Measurements from ENCODE around the gene RFTN2. TPM values are rescaled to one million over a fixed set of nuclear protein-coding genes. Genes with fewer than 3 reads are reported as not detected.

RFTN2 gene
- polyA plus RNA-seq, 1 of the 3 experiments (the other 2 are of a cell fraction) = 0.05 TPM

DNA sequence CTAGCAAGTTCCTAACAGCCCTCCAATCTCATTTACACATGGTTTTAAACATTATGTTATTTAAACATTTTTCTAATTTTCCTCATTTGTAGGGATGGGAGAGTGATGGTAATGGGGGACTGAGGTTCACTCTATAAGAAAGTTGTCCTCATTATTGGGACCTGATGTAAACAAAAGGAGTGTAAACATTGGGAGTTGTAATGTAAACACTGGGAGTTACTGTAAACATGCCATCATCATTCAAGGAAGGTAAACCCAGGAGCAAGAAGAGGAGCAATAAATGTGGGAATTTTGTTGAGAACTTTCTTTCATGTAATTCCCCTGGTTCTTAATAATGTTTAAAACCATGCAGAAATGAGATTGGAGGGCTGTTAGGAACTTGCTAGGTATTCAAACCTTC lies 17.8 kb downstream of the RFTN2 start:
- Histone ChIP-seq H3K9me3 (no peaks in the 10 kb centered on the region), H2AFZ (ENCODE audit: low read depth) (no peak overlapping the region), H3K4me3 (ENCODE audit: low read depth in 2 of 2, low read length in 1 of 2) (no peak overlapping the region), H3F3A (replicated peaks; ENCODE audit: insufficient read depth) (no peaks in the 10 kb centered on the region), H3K4me1 (ENCODE audit: control insufficient read depth in 1 of 2, insufficient read depth in 2 of 2, low read depth in 1 of 2, low read length in 1 of 2) (no peaks in the 10 kb centered on the region), H3K4me2 (no peak overlapping the region), H3K27me3 (ENCODE audit: insufficient read depth) (no peaks in the 10 kb centered on the region), H3K9ac (no peak overlapping the region), H3K9me2 (no peaks in the 10 kb centered on the region), H3K36me3 (replicated peaks in 1 of 2; ENCODE audit: control insufficient read depth in 1 of 2, insufficient read depth in 2 of 2, low read length in 1 of 2) (no peaks in the 10 kb centered on the region), H3K79me2 (ENCODE audit: insufficient read depth) (no peaks in the 10 kb centered on the region), H4K20me1 (ENCODE audit: insufficient read depth) (no peaks in the 10 kb centered on the region), H3K27ac (ENCODE audit: low read depth in 2 of 2, low read length in 1 of 2) (no peak overlapping the region)
- TF ChIP-seq CTCF (IDR thresholded peaks at IDR 0.05) = no peak
- TF ChIP-seq TAF1 (IDR thresholded peaks at IDR 0.05; ENCODE audit: borderline replicate concordance, low read depth, low read length) = no peak
- no peak for TF ChIP-seq NRF1 (IDR thresholded peaks at IDR 0.05; ENCODE audit: low read depth, low read length)
- TF ChIP-seq CHD2 (IDR thresholded peaks at IDR 0.05; ENCODE audit: low read length, partially characterized antibody) = no peak
- TF ChIP-seq SIN3A (IDR thresholded peaks at IDR 0.05; ENCODE audit: borderline replicate concordance, low read depth, low read length) = no peak
- TF ChIP-seq, protein P1, sequence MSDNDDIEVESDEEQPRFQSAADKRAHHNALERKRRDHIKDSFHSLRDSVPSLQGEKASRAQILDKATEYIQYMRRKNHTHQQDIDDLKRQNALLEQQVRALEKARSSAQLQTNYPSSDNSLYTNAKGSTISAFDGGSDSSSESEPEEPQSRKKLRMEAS (IDR thresholded peaks at IDR 0.05; ENCODE audit: low read depth) = no peak
- TF ChIP-seq, protein P2, sequence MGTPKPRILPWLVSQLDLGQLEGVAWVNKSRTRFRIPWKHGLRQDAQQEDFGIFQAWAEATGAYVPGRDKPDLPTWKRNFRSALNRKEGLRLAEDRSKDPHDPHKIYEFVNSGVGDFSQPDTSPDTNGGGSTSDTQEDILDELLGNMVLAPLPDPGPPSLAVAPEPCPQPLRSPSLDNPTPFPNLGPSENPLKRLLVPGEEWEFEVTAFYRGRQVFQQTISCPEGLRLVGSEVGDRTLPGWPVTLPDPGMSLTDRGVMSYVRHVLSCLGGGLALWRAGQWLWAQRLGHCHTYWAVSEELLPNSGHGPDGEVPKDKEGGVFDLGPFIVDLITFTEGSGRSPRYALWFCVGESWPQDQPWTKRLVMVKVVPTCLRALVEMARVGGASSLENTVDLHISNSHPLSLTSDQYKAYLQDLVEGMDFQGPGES (IDR thresholded peaks at IDR 0.05; ENCODE audit: low read depth, low read length) = no peak
- DNase-seq = no peak
- ChIA-PET POLR2A (no interaction called here), CTCF (no interaction called here)

DNA sequence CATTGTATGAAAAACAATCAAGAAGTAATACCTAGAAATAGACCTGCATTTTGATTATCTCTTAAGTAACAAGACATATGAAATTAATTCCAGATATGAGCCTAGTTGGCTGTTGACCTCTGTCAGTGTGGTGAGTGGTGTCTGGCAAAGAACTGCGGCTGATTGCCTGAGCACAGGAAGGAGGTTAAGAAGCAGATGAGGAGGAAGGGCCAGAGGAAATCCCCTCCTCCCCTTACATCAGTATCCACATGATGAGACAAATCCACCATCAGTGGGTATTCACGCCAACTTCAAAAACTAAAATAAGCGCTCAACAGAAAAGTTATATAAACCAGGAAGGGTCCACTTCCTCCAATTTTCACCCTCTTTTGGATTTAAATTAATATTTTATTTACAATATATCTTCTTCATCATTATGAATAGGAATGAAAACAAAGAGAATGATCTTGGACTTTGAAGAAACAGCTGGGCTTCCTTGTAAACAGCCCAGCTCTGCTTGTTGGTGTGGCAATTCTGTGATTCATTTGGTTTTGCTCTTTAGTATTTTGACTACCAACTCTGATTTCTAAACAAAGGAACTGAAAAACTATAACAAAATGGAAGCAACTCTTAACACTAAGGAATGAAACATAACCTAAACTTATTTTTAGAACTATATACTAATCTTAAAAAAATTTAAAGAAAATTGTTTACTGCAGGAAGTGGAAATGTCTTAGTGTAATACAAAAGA lies 27.3 kb downstream of the RFTN2 start:
- H3K27ac ChIP-seq (ENCODE audit: low read depth in 2 of 2, low read length in 1 of 2) = no peak overlapping the region
- H3K4me3 ChIP-seq (ENCODE audit: low read depth in 2 of 2, low read length in 1 of 2) = no peak overlapping the region
- DNase-seq = no peak
- no peaks in the 10 kb centered on the region for H3F3A ChIP-seq (replicated peaks; ENCODE audit: insufficient read depth)
- H4K20me1 ChIP-seq (ENCODE audit: insufficient read depth) = no peaks in the 10 kb centered on the region
- no peaks in the 10 kb centered on the region for H3K36me3 ChIP-seq (replicated peaks in 1 of 2; ENCODE audit: control insufficient read depth in 1 of 2, insufficient read depth in 2 of 2, low read length in 1 of 2)
- H3K9me3 ChIP-seq = no peaks in the 10 kb centered on the region
- 90% methylated on average over 3 of the region's 3 CpGs for WGBS (ENCODE audit: low lambda C conversion rate)
- H3K4me2 ChIP-seq = no peak overlapping the region
- H3K9me2 ChIP-seq = no peaks in the 10 kb centered on the region
- ChIA-PET POLR2A (interaction anchor here (0.6 kb wide), 1 partner anchor 13 kb away, joined by 3 read pairs; no protein-coding TSS in a partner anchor), CTCF (no interaction called here)
- no peak overlapping the region for H3K9ac ChIP-seq
- H2AFZ ChIP-seq (ENCODE audit: low read depth) = no peak overlapping the region
- no peaks in the 10 kb centered on the region for H3K27me3 ChIP-seq (ENCODE audit: insufficient read depth)
- no peaks in the 10 kb centered on the region for H3K79me2 ChIP-seq (ENCODE audit: insufficient read depth)
- peaks cover 0 to 3% of the 10 kb centered on the region in 2 experiments; a peak in 2 of 4 replicates for H3K4me1 ChIP-seq (ENCODE audit: control insufficient read depth in 1 of 2, insufficient read depth in 2 of 2, low read depth in 1 of 2, low read length in 1 of 2)
- no peak for TF ChIP-seq CHD2 (IDR thresholded peaks at IDR 0.05; ENCODE audit: low read length, partially characterized antibody)
- TF ChIP-seq SIN3A (IDR thresholded peaks at IDR 0.05; ENCODE audit: borderline replicate concordance, low read depth, low read length) = no peak
- TF ChIP-seq MXI1 (IDR thresholded peaks at IDR 0.05; ENCODE audit: low read depth, low read length) = no peak
- no peak for TF ChIP-seq POLR2AphosphoS5 (IDR thresholded peaks at IDR 0.05; ENCODE audit: low read depth, low read length)
- no peak for TF ChIP-seq NRF1 (IDR thresholded peaks at IDR 0.05; ENCODE audit: low read depth, low read length)
- no peak for TF ChIP-seq RCOR1 (IDR thresholded peaks at IDR 0.05; ENCODE audit: low read length)
- no peak for TF ChIP-seq GATA2 (CRISPR knock-in tag; IDR thresholded peaks at IDR 0.05)
- TF ChIP-seq TCF12 (IDR thresholded peaks at IDR 0.05) = no peak
- no peak for TF ChIP-seq FOXM1 (IDR thresholded peaks at IDR 0.05; ENCODE audit: low read depth)
- no peak for TF ChIP-seq NFIC (IDR thresholded peaks at IDR 0.05; ENCODE audit: borderline replicate concordance)
- TF ChIP-seq EP300 (IDR thresholded peaks at IDR 0.05; ENCODE audit: borderline replicate concordance in 1 of 2, low read depth in 1 of 2, low read length in 1 of 2) = no peak
- TF ChIP-seq MEF2A (IDR thresholded peaks at IDR 0.05; ENCODE audit: borderline replicate concordance, low read depth) = no peak
- no peak for TF ChIP-seq ZBTB33 (IDR thresholded peaks at IDR 0.05; ENCODE audit: borderline replicate concordance, low read depth)
- no peak for TF ChIP-seq RFX5 (IDR thresholded peaks at IDR 0.05; ENCODE audit: low read length)
- no peak for TF ChIP-seq FOXJ3 (CRISPR knock-in tag; IDR thresholded peaks at IDR 0.05)
- TF ChIP-seq CTCF (IDR thresholded peaks at IDR 0.05) = no peak

All from SK-N-SH (cell line).